GM19351 (cell line): ENCODE data around the gene NPEPL1.
"Not testable (repeated sequence)": the region's sequence is repeated elsewhere in the genome, so short reads cannot be mapped to it uniquely, and the experiment has no call there.

Source experiments
- ATAC-seq: cut with Tn5 transposase; IDR thresholded peaks from one replicate; pipeline ENCODE4 v1.9.1; 2021; ENCODE audit warnings: mild to moderate bottlenecking, moderate library complexity; ENCODE audit not compliant: unreplicated experiment

Gene NPEPL1

GRCh38 chr20:58692579-58693225, at the start of gene NPEPL1:
NPEPL1 (plus strand) TSS chr20:58692800; CDS start chr20:58692901, 101 bp downstream.
- ATAC-seq = peak; percentile 95

GRCh38 chr20:58642896-58643295, 49.7 kb upstream of the NPEPL1 start:
- ATAC-seq = not testable (repeated sequence)

DNA sequence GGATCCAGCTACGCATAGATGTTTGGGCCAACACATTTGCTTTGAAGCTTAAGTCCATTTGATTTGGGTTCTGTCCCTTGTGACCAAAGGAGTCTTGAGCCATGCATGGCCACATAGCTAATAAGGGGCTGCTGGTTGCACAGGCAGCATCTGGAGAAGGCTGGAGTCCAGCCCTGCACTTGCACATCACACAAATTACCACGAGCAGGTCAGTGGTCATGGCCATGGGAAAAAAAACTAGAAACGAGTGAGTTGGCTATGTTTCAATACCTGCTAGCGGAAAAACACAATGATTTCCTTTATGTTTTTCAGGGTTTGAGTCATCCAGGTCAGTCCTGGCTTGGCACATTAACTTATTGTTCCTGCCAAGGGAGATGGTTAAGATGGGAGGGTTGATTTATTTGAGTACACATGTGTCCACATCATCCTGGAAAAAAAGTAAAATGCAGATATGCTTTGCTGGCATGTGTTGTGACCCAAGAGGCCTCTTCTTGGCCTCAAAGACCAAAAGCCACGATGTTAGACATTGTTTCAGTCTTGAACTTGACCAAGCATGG, 47.1 kb upstream of the NPEPL1 start:
- ATAC-seq = no peak

GRCh38 chr20:58646257-58646656, 46.3 kb upstream of the NPEPL1 start:
- ATAC-seq = no peak

DNA sequence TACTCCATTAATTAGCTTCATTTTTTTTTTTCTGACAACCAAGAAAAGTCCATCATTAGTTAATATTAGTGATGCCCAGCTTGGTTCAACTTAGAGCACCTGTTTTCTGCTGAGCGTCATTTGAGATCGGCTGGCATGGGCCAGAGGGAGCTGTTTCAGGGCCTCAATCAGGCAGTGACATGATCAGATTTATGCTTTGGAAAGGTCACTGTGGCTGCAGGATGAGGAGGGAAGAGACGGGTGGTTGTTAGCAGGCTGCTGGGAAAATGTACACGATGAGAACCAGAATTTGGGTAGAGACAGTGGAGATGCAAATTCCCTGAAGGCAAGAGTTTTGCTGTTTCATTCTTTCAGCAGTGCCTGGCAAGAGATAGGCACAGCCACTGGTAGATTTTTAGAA, 45.9 kb upstream of the NPEPL1 start:
- ATAC-seq = no peak

GRCh38 chr20:58647162-58647795, 45.3 kb upstream of the NPEPL1 start:
- ATAC-seq = no peak

GRCh38 chr20:58647796-58648501, 44.7 kb upstream of the NPEPL1 start:
- ATAC-seq = no peak

- ATAC-seq = not testable (repeated sequence)
Observed at GRCh38 chr20:58648502-58648825, 44.1 kb upstream of the NPEPL1 start.

GRCh38 chr20:58649288-58650180, 43.1 kb upstream of the NPEPL1 start:
- ATAC-seq = no peak

DNA sequence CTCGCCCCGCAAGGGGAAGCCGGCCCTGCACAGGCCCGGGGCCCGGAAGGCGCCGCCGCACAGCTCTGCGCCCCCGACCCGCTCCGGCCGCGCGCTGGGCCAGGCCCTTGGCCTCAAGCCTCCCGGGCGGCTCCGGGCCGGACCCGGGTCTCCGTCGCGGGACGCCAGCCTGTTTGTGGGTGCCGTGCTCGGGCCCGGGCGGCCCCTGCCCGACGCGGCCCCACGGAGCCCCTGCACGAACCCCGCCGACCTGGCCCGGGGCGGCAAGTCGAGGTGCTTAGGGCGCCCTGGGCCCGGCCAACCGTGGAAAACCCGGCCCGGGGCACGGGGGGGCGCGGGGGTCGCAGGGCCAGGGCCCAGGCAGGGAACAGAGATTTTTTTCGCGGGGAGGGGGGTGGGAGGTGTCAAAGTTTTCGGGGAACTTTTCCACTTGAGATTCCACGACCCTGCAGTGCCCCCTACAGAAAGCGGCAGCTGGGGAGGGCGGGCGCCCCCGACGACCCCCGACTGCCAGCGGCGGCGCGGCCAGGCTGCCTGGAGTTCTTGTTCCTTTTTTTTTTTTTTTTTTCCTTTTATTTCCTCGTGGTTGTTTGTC, 42.3 kb upstream of the NPEPL1 start:
- ATAC-seq = no peak

- peak; percentile 66 for ATAC-seq
Observed at GRCh38 chr20:58650776-58651558, 41.6 kb upstream of the NPEPL1 start, which contains the start of gene STX16. STX16 (plus strand) TSS chr20:58651283; CDS start chr20:58652007, 724 bp downstream.

DNA sequence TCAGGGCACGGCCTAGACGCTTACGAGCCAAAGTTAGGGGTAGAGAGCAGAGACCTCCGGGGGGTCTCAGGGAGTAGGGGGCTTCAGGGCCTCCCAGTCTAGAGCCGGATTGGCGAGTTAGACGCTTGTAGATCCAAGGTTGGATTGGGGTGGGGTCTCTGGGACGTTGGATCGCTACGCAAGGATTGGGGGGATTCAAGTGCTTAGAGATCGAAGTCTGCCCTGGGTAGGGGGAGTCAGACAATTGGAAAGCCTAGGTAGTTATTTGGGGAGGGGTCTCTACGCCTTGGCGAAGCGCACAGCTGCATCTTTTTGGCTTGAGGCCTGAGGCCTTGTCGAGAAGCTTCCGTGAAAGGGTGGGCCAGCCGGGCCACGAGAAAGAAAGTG, 41.0 kb upstream of the NPEPL1 start:
- ATAC-seq = no peak

DNA sequence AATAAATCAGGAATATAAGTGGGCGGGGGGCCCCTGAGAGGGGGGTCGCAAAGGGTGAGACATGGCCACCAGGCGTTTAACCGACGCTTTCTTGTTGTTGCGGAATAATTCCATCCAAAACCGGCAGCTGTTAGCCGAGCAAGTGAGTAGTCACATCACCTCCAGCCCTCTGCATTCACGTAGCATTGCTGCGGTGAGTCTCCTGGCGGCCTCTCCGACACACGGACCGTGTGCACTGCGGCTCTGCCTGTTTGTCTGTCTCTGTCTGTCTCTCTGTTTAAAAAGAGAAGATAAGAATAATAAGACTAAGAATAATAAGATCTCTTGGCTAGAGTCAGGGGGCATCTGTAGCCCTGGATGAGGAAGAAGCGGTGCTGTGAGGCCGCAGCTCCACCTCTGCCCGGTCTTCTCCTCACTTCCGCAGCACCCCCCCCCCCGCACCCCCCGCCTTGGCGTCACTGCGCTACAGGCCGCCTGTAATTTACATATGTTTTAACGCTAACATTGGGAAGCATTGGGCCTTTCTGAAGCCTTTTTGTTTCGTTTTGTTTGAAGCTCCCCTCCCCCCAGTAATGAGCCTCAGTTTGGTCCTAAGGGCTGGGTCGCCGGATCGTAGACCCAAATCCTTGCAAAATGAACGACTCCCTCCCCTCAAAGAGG, 40.5 kb upstream of the NPEPL1 start:
- ATAC-seq = no peak

- no peak for ATAC-seq
Observed at GRCh38 chr20:58652606-58653294, 39.9 kb upstream of the NPEPL1 start.

DNA sequence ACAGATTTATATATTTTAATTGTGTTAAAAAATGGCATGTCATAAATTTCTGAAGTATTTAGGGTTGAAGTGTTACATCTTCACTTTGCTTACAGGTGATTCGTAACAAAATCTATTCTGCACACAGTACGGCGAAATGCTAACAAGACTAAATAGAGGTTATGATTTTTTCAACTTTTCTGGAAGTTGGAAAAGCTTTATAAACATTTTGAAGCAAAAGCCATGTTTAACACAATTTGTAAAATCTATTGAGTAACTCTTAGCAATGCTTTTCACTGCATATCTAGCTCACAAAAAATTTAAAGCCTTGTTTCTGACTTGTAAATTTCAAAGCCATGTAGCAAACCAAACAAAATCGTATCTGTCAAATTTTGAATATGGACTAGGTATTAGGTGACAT, 38.3 kb upstream of the NPEPL1 start:
- no peak for ATAC-seq

DNA sequence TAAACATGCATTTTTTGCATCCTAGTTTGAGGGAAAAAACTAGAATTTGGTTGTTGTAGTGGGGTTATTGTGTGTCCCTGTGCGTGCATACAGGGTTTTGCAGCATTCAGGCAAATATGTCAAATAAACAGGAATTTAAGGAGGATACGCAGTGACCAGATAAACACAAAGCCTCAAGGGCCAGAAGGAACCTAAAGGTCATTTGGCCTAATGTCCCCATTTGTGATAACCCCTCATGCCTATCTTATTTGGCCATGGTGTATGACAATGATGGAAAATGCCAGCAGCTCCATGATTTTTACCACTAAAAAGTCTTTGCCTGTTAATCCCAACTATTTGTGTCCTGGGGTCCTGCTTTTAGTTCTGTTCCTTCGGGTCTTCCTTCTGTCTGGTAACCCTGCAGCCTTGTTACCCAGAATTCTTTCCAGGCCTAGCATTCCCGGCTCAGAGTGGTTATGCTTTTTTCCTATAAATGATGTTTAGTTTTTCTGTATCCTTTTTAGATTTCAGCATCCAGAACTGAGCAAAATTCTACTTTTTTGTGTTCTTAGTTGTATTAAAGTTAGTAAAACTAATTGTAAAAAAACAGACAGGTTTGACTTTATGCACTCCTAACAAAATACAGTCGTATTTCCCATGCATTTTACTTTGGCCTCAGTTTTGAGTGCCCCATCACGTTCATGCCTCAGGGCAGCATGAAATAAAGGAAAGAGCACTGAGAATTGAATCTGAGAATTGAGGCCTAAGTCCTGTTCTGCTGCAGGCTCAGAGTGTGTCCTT, 37.1 kb upstream of the NPEPL1 start:
- ATAC-seq = no peak

- ATAC-seq = no peak
Observed at GRCh38 chr20:58656831-58657230, 35.8 kb upstream of the NPEPL1 start.

DNA sequence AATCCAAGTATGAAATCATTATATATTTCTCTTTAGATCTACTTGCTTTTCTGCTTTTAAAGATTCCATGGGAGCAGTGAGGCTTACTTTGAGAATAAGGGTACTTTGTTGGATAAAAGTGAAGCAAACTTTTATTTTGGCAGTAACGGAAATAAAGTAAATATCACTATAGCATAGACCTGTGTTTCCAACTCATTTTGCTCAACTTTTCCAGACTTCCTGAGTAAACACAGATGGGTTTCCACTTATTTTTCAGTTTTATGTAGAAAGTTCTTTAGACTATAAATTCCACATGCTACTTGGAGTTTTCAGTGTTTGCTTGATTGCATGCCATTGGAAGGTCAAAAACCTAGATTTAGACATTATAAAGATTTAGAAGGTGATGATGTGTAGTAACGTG, 35.3 kb upstream of the NPEPL1 start:
- ATAC-seq = no peak
